Mucosa of rectum (tissue), 2 donors: ENCODE data around the gene ATG13.

Experiments
- H3K27ac ChIP-seq, 2 donors: one replicate each; pipeline ENCODE4 v1.7.0; 2013; ENCODE audit warnings: inconsistent platforms in 2 of 2, low read depth in 2 of 2, low read length in 2 of 2
- H3K27me3 ChIP-seq, 2 donors: one replicate each; pipeline ENCODE4 v1.7.0; 2013; ENCODE audit warnings: low read length in 2 of 2; ENCODE audit not compliant: control insufficient read depth in 2 of 2, insufficient read depth in 2 of 2
- H3K36me3 ChIP-seq, 2 donors: one replicate each; pipeline ENCODE4 v1.7.0; 2013; ENCODE audit warnings: low read length in 2 of 2; ENCODE audit not compliant: control insufficient read depth in 2 of 2, insufficient read depth in 2 of 2
- H3K4me1 ChIP-seq, 2 donors: one replicate each; pipeline ENCODE4 v1.7.0; 2013; ENCODE audit warnings: low read length in 2 of 2, mild to moderate bottlenecking in 1 of 2; ENCODE audit not compliant: control insufficient read depth in 2 of 2, insufficient read depth in 2 of 2
- H3K4me3 ChIP-seq, 2 donors: one replicate each; pipeline ENCODE4 v1.7.0; 2013; ENCODE audit warnings: low read length in 2 of 2
- H3K9ac ChIP-seq, 2 donors: one replicate each; pipeline ENCODE4 v1.7.0; 2013; ENCODE audit warnings: low read length in 2 of 2, low read depth in 1 of 2, mild to moderate bottlenecking in 1 of 2
- H3K9me3 ChIP-seq, 2 donors: one replicate each; pipeline ENCODE4 v1.7.0; 2013; ENCODE audit warnings: low read length in 2 of 2; ENCODE audit not compliant: control insufficient read depth in 2 of 2
- donor health status: healthy.
- donor health status: Normal muscosa, but diverticular disease.

ATG13 gene

DNA sequence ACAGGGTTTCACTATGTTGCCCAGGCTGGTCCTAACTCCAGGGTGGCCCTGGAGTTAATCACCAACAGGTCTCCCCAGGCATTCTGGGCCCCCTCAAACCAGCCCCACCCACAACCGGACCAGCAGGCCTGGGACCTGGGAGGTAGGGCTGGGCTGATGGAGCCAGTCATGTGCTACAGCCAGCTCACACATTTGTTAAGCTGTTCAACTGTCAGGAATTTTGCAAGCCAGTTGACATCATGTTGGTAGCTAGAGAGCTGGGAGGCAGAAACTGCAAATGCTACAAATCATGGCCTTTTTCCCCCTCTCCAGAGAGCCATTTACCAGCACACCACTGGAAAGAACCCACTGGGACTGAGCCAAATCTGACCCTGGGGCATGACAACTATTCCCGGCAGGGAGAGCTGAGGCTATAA lies 76.3 kb downstream of the ATG13 start:
- Histone ChIP-seq H3K4me1 (peaks cover 6 to 14% of the 10 kb centered on the region in 2 donors), H3K9ac (no peak overlapping the region), H3K4me3 (no peak overlapping the region), H3K9me3 (no peaks in the 10 kb centered on the region), H3K27ac (no peak overlapping the region), H3K36me3 (peaks cover 42 to 55% of the 10 kb centered on the region in 2 donors), H3K27me3 (no peaks in the 10 kb centered on the region)

GRCh38 chr11:46694072-46694471 lies 76.7 kb downstream of the ATG13 start:
- Histone ChIP-seq H3K9ac (no peak overlapping the region), H3K36me3 (peaks cover 42 to 54% of the 10 kb centered on the region in 2 donors), H3K4me3 (no peak overlapping the region), H3K9me3 (no peaks in the 10 kb centered on the region), H3K4me1 (peaks cover 11 to 18% of the 10 kb centered on the region in 2 donors), H3K27me3 (no peaks in the 10 kb centered on the region), H3K27ac (no peak overlapping the region)

DNA sequence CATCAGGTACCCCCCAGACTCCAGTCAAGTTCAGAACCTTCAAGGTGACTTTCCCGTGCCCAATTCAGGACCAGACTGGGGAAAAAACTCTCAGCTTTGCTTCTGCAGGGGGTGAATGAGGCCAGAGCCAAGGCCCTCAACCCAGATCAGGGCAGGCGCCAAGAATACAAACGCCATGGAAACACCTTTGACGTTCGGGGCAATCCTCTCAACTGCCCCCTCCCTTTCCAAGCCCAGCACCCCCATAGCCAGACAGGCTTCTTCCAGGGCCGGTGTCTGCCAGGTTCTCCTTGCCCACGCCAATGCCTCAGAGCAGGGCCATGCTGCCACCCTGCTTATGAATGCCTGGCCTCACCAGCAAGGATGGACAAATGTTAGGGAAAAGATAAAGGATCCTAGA lies 77.3 kb downstream of the ATG13 start:
- Histone ChIP-seq H3K27ac (no peak overlapping the region), H3K27me3 (no peaks in the 10 kb centered on the region), H3K9me3 (no peaks in the 10 kb centered on the region), H3K4me3 (no peak overlapping the region), H3K9ac (no peak overlapping the region), H3K36me3 (peaks cover 42 to 51% of the 10 kb centered on the region in 2 donors), H3K4me1 (peaks cover 13 to 22% of the 10 kb centered on the region in 2 donors)

DNA sequence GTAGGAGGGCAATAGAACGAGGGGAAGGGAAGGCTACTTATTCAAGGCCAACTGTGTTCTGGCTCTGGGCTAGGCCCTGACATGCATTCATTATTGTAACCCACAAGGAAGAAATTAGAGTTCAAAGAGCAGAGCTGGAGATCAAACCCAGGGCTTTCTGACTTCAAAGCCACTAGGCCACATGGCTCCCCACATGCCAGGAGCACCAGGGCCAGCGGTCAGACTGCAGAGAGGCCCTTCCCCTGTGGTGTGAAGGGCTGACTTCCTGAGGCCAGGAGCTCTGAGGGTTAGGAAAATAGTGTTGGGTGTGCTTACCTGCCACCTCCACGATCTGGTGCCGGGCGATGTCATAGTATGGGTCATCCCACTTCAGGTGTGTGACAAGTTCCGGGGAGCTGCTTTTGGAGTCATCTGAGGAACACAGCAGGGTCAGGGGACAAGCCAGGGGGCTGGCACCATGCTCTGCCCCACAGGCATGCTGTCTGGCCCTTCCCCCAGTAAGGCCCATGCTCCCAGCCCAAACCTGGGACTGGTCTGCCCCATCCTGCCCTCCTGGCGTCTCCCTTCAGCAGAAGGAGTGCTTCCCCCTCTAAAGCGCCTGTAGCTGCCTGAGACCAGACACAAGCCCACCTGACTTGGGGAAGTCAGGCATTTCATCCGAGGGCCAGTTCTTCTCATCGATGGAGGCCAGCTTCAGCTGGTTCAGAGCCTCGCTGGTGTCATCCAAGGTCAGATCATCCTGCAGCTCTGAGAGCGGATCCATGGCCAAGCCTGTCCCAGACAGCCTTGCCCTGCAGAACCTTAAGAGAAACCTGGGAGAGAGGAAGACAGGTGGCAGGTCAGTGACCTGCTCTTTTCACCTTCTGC lies 78.2 kb downstream of the ATG13 start:
- H3K27me3 ChIP-seq = no peaks in the 10 kb centered on the region
- no peaks in the 10 kb centered on the region for H3K9me3 ChIP-seq
- peaks cover 39 to 46% of the 10 kb centered on the region in 2 donors for H3K36me3 ChIP-seq
- no peak overlapping the region for H3K27ac ChIP-seq
- peaks cover 13 to 22% of the 10 kb centered on the region in 2 donors for H3K4me1 ChIP-seq
- no peak overlapping the region for H3K4me3 ChIP-seq
- no peak overlapping the region for H3K9ac ChIP-seq

GRCh38 chr11:46696212-46696558 lies 78.8 kb downstream of the ATG13 start:
- Histone ChIP-seq H3K4me3 (no peak overlapping the region), H3K4me1 (peaks cover 13 to 22% of the 10 kb centered on the region in 2 donors), H3K27ac (no peak overlapping the region), H3K9ac (no peak overlapping the region), H3K36me3 (peaks cover 39 to 43% of the 10 kb centered on the region in 2 donors), H3K27me3 (no peaks in the 10 kb centered on the region), H3K9me3 (no peaks in the 10 kb centered on the region)

- H3K4me3 ChIP-seq = no peak overlapping the region
- no peaks in the 10 kb centered on the region for H3K9me3 ChIP-seq
- H3K4me1 ChIP-seq = peaks cover 18 to 27% of the 10 kb centered on the region in 2 donors
- peaks cover 34 to 35% of the 10 kb centered on the region in 2 donors for H3K36me3 ChIP-seq
- H3K27me3 ChIP-seq = no peaks in the 10 kb centered on the region
- no peak overlapping the region for H3K27ac ChIP-seq
- peak overlapping the region in 1 of 2 donors; percentile 8 for H3K9ac ChIP-seq
Measured at GRCh38 chr11:46697303-46697702, 80.0 kb downstream of the ATG13 start.

DNA sequence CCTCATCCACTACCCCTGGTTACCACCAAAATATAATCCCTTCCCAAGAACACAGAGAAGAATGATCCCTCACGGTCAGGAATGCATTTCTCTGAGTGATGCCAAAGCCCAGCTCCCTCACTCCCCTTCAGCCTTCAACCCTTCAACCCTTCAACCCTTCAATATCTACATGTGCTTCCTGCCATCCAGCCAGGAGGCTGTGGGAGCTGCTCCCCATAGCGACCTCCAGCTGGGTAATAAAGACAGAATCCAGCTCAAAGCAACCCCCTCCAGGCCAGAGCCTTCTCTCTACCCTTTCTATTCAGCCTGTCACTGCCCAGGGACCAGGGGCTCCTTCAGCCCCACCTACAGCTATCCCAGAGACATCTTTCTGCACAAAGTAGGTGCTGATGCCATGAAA lies 80.4 kb downstream of the ATG13 start:
- Histone ChIP-seq H3K4me1 (peaks cover 18 to 29% of the 10 kb centered on the region in 2 donors), H3K27me3 (no peaks in the 10 kb centered on the region), H3K27ac (no peak overlapping the region), H3K9me3 (no peaks in the 10 kb centered on the region), H3K9ac (peak overlapping the region in 1 of 2 donors; percentile 8), H3K36me3 (peaks cover 36 to 37% of the 10 kb centered on the region in 2 donors), H3K4me3 (no peak overlapping the region)

DNA sequence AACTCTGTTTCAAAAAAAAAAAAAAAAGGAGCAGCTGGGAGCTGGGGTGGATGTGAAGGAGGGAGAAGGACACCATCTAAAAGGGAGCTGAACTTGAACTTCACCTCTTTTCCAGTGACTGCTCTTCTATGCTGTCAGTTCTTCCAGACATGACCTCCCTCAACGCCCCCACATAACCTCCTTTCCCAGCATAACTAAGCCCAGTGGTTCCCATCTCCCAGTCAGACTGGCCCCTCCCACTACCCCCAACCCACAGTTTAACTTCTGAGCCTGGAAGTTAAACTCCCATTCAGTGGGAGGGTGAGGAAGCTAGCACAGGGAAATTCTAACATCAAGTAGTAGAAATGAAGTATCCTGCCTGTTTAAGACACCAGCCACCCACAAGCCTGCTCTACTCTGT lies 81.2 kb downstream of the ATG13 start:
- peaks cover 41% of the 10 kb centered on the region in 2 donors for H3K36me3 ChIP-seq
- no peak overlapping the region for H3K9ac ChIP-seq
- peaks cover 18 to 32% of the 10 kb centered on the region in 2 donors for H3K4me1 ChIP-seq
- no peak overlapping the region for H3K27ac ChIP-seq
- no peaks in the 10 kb centered on the region for H3K27me3 ChIP-seq
- no peaks in the 10 kb centered on the region for H3K9me3 ChIP-seq
- peak overlapping the region in 1 of 2 donors; percentile 15 for H3K4me3 ChIP-seq

DNA sequence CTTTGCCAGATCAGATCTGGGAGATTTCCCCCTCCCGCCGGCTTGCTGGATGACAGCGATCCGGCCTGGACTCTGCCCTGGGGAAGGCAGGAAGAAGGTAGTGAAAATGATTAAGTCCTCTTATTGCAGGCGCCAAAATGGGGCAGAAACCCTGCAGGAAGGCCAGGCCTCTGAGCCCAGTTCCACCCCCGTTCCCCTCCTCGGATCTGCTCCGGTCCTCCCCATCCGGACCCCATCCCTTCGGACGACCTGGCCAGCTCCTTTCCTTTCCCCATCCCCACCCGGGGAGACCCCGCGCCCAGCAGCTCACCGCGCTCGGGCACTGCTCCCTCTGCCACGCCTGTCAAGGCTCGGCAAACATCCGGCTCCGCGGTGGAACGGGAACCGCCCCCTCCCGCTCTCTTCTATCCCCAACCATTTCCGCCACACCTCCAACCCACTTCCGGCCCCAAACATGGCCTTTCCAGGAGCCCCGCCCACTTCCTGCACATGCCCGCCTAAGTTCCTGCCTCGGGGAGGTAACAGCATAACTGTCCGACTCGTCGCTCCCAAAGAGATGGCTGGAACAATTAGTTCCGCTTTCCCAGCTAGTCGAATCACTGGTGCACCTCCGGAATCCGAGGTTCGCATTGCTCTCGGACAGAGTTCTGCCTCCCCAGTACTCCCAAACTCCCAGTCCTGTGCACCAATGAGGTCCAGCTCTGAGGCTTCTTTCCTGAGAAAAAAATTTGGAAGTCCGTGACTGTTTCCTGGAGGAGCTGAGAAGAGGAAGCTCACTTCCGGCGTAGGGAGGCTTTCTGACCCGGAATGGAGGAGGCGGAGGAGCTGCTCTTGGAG lies 83.1 kb downstream of the ATG13 start, which contains the start of the genes ARHGAP1 and ZNF408:
TSS of gene ARHGAP1 (minus strand) at position 379 of the 837 bp plus-strand sequence. CDS start 4,512 bp downstream, outside the sequence.
TSS of gene ZNF408 (plus strand) at position 791 of the 837 bp plus-strand sequence. CDS start at position 808, 17 bp downstream.
- no peaks in the 10 kb centered on the region for H3K27me3 ChIP-seq
- peaks cover 18 to 32% of the 10 kb centered on the region in 2 donors for H3K4me1 ChIP-seq
- peak within 1 kb of the TSS; percentile 91 to 93 for H3K27ac ChIP-seq
- H3K9me3 ChIP-seq = no peaks in the 10 kb centered on the region
- H3K9ac ChIP-seq = peak within 1 kb of the TSS; percentile 87 to 93
- H3K36me3 ChIP-seq = peaks cover 40 to 41% of the 10 kb centered on the region in 2 donors
- peak within 1 kb of the TSS; percentile 100 for H3K4me3 ChIP-seq
